ENCODE data around the gene AP4S1.
"Not testable (repeated sequence)": the region's sequence is repeated elsewhere in the genome, so short reads cannot be mapped to it uniquely, and the experiment has no call there.

The AP4S1 gene

GRCh38 chr14:31090883-31091764, 65.7 kb downstream of the AP4S1 start:
- DNase-seq: peak; percentile 65

GRCh38 chr14:31092160-31092708, 66.8 kb downstream of the AP4S1 start:
- DNase-seq: no peak

GRCh38 chr14:31093884-31094839, 68.7 kb downstream of the AP4S1 start:
- DNase-seq: not testable (repeated sequence)

- DNase-seq: not testable (repeated sequence)
Measured at GRCh38 chr14:31095817-31096216, 70.4 kb downstream of the AP4S1 start.

- no peak for DNase-seq
Measured at GRCh38 chr14:31096255-31096654, 70.8 kb downstream of the AP4S1 start.

GRCh38 chr14:31097081-31097480, 71.6 kb downstream of the AP4S1 start:
- DNase-seq: no peak

- no peak for DNase-seq
Measured at GRCh38 chr14:31106768-31107167, 81.3 kb downstream of the AP4S1 start.

- DNase-seq: no peak
Measured at GRCh38 chr14:31109257-31109656, 83.8 kb downstream of the AP4S1 start.

- no peak for DNase-seq
Measured at GRCh38 chr14:31110872-31111271, 85.4 kb downstream of the AP4S1 start.

- no peak for DNase-seq
Measured at GRCh38 chr14:31113794-31114193, 88.3 kb downstream of the AP4S1 start.

GRCh38 chr14:31118892-31119291, 93.4 kb downstream of the AP4S1 start:
- DNase-seq: no peak

GRCh38 chr14:31122098-31122611, 96.7 kb downstream of the AP4S1 start:
- no peak for DNase-seq

GRCh38 chr14:31122921-31123320, 97.5 kb downstream of the AP4S1 start:
- no peak for DNase-seq

GRCh38 chr14:31124197-31124596, 98.7 kb downstream of the AP4S1 start:
- DNase-seq: no peak

- no peak for DNase-seq
Measured at GRCh38 chr14:31125231-31125630, 99.8 kb downstream of the AP4S1 start.

- DNase-seq: no peak
Measured at GRCh38 chr14:31126680-31127079, 101.2 kb downstream of the AP4S1 start.

- DNase-seq: no peak
Measured at GRCh38 chr14:31127690-31128089, 102.2 kb downstream of the AP4S1 start.

- DNase-seq: no peak
Measured at GRCh38 chr14:31128601-31129526, 103.4 kb downstream of the AP4S1 start.

- DNase-seq: no peak
Measured at GRCh38 chr14:31133133-31133532, 107.7 kb downstream of the AP4S1 start.

GRCh38 chr14:31137214-31137889, 111.9 kb downstream of the AP4S1 start:
- no peak for DNase-seq

GRCh38 chr14:31138301-31138700, 112.9 kb downstream of the AP4S1 start:
- DNase-seq: no peak

All from DMS153 (cell line).